Choroid plexus epithelial cell (primary cell): ENCODE measurements around the gene SEC14L1.
A peak's percentile ranks its signal among the peaks of the same experiment; 100 is the strongest.

Source experiments
- DNase-seq: peaks from one replicate; pipeline ENCODE4 v3.0.0-alpha.2; 2010; ENCODE audit warnings: low read depth
- H3K4me3 ChIP-seq: 2 replicates; pipeline ENCODE4 v1.5.1; 2011; ENCODE audit warnings: low read depth, mild to moderate bottlenecking, control low read depth, low read length, moderate library complexity
- CTCF ChIP-seq: conservative IDR thresholded peaks from 2 replicates; pipeline ENCODE4 v1.5.1; 2011; ENCODE audit warnings: low read depth, mild to moderate bottlenecking, control low read depth, inconsistent platforms, low read length, moderate library complexity

SEC14L1 gene

GRCh38 chr17:77177002-77177741, 36.4 kb downstream of the SEC14L1 start:
- TF ChIP-seq CTCF: no peak
- no peak for DNase-seq
- no peak overlapping the region for H3K4me3 ChIP-seq

GRCh38 chr17:77178050-77178449, 37.3 kb downstream of the SEC14L1 start:
- no peak for TF ChIP-seq CTCF
- no peak overlapping the region for H3K4me3 ChIP-seq
- no peak for DNase-seq

GRCh38 chr17:77178563-77178962, 37.8 kb downstream of the SEC14L1 start:
- no peak overlapping the region for H3K4me3 ChIP-seq
- TF ChIP-seq CTCF: no peak
- no peak for DNase-seq

- H3K4me3 ChIP-seq: no peak overlapping the region
- TF ChIP-seq CTCF: no peak
- DNase-seq: peak; percentile 23
These were observed 40.0 kb downstream of the SEC14L1 start for GRCh38 chr17:77180503-77181357.

- H3K4me3 ChIP-seq: no peak overlapping the region
- no peak for DNase-seq
- TF ChIP-seq CTCF: no peak
These were observed 41.7 kb downstream of the SEC14L1 start for GRCh38 chr17:77182205-77183172.

GRCh38 chr17:77184474-77184873, 43.7 kb downstream of the SEC14L1 start:
- TF ChIP-seq CTCF: no peak
- H3K4me3 ChIP-seq: no peak overlapping the region
- DNase-seq: peak; percentile 41
